ENCODE data around the gene RGS1.
A peak's percentile ranks its signal among the peaks of the same experiment; 100 is the strongest.

RGS1 gene

DNA sequence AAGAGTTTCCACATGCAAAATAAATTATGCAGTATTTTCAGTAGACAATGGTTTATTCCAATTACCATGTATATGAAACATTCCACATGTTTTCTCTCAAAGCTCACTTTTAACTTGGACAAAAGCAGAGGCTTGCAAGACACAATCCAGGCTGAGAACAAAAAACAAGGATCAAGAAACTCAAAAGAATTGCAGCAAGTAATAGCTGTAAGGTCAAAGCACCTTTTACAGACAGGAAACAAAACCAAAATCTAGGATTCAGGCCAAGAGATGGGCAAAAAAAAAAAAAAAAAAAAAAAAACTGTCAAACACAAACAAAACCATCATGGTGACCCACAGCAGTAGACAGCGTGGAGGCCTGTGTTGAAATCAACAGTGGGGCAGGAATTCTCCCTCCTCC lies 9.3 kb downstream of the RGS1 start:
- DNase-seq = no peak

DNA sequence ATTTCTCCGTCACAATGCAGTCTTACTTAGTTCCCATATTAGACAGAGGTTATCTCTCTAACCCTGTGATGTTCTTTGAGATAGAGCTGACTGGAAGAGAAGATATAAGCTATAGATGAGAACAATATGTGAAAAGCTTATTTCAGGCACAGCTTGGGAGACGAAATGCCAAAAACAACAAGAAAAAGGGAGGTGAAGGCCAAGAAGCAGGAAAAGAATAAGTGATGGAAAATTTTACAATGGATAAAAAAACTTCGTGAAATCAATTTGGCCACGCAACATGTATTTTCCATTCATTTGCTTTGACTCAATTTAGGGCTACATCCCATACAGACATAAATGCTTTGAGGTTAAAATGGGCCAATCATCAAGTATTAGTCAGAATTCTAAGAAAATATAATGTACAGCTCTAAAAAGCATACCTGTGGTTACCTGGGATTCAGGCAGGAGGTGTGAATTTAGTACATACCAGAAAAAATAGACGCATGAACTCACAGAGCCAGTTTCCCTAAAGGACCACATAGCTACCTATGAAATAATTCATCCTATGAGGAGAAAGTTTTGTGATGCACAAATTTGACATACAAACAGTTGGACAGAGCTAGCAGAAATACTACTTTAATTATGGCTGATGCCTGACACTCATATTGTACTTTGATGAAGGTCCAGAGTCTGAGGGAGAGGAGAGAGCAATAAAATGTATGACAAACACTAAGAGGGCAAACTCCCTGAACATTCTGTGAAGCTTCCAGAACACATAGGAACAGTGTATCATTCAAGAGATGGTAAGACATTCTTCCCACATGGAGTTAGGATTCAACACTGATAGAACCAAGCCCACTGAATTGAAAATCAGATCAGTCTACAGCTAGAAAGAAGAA lies 12.1 kb downstream of the RGS1 start:
- DNase-seq = no peak

DNA sequence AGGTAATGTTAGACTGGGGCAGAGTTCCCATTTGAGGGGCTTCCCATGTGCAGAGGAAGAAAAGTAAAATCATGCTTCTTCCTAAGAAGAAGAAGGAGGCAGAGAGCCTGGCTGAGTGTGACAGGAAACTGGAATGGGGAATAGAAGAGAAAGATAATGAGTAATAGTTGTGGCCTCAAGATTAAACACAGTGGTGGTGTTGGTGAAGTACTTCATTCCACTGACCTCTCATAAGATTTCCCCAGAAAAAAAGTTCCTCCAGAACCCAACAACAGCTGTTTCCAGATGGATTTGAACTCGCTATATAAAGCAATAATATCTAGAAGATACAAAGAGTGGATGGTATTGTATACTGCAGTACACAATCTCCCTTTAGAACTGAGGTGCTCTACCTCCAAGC lies 13.0 kb downstream of the RGS1 start:
- DNase-seq = peak; percentile 24

DNA sequence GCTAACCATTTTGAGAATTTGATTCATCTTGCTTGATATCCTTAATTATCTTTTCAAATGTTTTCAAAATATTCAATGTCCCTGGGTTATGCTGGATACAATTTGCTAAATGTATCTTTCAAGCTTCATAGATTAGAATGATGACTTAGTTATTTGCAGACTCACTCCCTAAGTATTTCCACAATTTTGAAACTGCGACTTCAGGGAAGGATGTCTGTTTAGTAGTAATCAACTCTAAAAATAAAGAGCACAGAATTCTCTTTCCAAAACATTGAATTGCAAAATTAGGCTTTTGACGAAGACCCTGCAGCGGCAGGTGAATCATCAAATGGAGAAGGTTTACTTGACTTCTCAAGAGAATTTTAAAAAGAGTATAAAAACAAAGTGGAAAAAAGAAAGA lies 14.2 kb downstream of the RGS1 start:
- peak; percentile 21 for DNase-seq

DNA sequence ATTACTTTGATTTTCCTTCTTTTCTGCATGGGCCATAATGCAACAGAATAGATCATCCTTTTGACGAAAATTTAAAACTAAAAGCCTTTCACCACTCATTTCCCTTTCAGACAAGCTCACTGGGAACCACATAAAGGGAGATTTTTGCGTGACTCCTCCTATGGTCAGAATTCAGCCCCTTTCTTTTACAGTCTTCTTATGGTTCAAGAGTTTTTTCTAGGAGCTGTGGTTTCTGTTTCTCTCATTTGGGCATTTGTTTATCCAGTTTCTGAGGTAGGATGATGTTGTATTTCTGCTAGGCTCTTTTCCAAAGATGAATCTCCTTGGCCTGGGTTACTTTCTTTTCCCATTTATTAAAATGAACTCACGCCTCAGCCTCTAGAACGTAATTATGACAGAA lies 16.9 kb downstream of the RGS1 start:
- DNase-seq = no peak

DNA sequence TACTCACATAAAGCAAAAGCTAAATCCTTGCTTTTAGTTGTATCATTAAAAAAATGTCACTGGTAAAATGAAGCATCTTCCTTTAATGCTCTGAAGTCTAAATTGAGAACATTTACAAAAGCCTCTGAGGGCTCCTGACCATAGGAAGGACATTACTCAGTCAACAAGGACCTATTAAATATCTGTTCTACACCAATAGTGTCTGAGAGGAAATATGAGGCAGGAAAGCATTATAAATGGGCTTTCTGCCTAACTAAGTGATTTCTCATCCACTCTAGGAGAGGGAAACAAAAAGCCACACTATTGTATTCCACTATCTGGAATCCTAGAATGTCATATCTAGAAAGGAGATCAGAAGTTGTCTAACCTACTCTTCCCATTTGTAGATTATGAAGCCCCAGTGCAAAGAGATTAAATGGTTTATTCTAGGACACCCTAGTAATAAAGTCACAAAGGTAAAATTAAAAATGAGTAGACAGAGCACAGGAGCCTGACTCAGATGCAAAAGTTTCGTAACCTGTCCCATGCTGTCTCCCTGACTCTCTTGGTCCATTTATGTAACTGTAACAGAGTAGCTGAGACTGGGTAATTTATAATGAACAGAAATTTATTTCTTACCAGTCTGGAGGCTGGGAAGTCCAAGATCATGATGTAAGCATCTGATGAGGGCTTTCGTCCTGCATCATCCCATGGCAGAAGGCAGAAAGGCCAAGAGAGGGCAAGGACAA lies 17.6 kb downstream of the RGS1 start:
- DNase-seq = peak; percentile 22

DNA sequence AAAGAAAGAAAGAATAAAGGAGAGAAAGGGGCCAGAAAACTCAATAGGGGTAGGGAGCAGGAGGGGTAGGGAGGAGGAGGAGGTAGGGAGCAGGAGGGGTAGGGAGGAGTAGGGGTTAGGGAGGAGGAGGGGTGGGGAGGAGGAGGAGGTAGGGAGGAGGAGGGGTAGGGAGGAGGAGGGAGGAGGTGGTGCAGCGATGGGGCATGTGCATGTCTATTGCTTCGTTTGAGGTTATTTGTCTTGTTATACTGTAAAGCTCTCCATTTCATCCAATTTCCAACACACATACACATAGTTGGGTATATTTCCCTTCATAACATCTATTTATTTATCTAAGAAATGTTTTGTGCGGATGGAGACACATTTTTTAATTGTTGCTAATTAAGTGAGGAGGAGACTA lies 19.7 kb downstream of the RGS1 start:
- no peak for DNase-seq

DNA sequence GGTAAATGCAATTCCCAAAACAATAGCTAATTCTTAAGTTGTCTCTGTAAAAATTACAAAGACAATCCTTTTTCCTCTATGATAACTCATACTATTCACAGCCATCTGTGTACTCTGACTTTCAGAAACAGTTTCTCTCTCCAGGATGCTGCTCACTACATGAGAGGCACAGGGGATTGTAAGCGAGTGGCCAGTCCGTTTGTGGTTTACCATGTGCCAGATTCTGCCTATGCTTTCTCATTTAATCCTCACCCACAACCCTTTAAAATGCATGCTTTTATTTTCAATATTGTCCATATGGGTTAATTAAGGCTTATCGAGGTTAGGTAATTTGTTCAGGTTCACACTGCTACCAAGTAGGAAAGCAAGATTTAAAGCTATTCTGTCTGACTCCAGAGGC lies 23.0 kb downstream of the RGS1 start:
- no peak for DNase-seq

DNA sequence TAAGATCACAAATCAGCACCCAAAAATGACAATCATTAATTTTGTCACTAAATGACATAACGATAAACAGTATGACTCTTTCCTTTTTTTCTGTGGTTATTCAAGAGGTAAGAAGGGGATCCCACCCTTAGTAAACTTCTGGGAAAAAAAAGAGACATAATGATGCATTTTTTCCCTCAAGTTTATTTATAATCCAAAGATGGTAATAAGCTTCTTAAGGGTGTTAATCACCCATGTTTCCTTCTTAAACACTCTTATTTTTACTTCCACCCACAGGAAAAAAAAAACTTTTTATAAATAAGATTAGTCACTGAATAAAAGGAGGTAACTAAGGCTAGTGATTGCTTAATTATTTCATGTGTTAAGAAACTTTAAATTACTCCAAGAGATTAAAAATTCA lies 24.7 kb downstream of the RGS1 start:
- no peak for DNase-seq

DNA sequence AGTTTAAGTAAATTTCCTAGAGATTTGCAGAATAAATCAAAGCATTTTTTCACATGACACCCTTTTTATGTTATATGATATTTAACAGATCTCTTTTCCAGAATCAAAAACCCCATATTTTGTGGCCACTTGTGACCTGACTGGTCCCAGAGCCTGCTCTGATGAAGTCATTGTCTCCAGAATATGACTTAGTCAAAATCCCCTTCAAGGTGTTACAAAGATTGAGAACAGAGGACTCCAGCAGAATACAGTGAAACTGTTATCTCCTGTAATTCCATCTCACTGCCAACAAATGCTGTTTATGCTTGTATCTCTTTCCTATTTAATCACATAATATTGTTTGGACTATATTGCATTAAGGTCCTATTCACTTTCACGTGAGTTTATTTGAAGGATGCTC lies 25.6 kb downstream of the RGS1 start:
- no peak for DNase-seq

DNA sequence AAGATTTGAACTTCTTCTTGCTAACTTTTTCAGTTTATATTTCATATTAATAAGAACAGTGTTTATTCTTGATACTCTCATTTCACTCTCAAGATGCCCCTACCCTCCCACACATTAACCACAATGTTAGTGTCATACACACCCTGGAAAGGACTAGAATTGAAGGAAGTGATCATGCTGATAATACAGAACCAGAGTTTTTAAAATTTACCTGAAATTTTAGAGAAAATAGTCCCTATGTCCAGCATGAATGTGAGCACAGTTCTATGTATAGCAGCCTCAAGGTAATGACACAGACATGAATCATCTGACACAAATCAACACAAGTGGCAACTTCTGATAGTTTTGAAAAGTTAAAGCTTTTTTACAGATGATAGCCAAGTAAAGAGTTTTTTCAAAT lies 26.0 kb downstream of the RGS1 start:
- peak; percentile 14 for DNase-seq

DNA sequence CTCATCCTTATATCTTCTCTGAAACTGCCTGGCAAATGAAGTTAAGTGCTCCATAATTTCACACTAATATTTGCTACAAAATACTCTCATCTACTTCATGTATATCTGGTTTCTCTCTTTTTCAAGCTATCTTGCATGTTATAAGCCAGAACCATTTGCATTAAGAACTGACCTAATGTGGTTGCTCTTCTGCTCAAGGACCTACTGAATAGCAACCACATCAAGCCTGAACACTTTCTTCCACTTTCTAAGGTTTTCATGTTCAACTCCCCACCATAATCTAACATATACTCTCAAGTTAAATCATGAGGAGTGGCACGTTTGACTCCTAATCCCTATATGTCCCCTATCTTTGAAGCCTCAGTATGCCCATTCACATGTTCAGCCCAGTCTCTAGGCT lies 27.2 kb downstream of the RGS1 start:
- no peak for DNase-seq

DNA sequence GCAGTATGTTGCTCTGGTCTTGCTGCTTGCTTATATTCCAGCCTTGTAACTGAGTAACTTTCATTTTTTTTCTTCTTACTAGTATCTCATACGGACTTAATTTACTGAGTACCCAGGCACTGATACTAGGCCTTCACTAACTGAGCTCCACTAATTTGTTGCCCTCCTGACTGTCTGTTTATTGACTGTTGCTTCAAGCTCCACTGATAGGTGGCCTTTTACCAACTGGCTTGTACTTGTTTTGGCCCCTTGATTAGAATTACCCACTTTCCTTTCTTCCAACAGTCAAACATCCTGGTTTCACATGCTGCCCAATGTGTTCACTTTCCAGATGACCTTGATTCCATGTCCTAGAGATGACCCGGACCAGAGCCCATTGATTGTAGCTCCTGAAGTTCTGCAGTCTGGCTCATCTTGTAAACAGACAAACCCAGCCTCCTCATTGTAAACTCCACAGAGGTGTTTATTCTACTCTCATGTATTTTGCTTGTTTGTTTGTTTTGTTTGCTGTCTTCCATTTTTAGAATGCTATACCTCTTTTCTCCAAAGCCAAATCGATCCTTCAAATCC lies 27.7 kb downstream of the RGS1 start:
- no peak for DNase-seq

DNA sequence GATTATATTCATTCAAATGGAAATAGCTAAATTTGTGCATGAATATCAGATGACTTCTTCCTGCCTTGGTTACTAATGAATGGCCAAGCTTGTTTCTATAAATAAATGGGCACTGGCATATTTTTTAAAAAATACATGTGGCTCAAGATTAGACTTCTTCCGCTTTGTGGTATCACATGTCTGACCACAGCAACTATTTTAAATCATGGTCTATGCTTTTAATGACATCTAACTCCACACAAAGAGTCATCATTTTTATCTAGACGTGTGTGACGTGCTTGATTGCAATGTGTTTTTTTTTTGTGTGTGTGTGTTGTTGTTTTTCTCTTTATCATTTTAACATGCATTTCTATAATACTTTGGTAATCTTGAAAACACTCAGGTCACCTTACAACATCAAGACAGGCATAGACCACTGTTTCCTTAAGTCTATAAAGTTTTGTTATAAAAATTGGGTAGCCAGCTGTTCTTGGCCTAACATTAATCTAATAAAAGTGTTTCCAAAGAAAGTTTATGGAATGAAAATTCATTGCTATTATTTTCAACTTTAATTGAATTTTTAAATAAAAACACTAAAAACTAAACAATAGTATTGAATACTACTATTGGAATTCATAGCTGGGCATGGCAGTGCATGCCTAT lies 29.5 kb downstream of the RGS1 start:
- DNase-seq = no peak

DNA sequence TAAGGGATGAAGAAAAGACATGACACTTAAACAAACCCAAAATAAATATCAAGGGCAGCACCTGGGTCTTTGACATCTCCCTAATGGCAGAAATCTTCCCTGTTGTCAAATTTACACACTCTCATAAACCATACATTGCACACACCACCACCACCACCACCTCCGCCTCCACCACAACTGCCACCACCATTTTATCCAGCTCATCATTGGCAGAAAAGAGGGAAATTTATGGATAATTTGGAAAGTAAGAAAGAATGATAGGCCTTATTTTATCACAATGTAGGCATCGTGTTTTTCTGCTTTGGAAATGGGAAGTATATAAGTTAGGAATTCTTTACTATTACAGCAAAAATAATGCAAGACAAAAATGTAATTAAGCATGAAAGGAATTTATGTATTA lies 33.1 kb downstream of the RGS1 start:
- no peak for DNase-seq

DNA sequence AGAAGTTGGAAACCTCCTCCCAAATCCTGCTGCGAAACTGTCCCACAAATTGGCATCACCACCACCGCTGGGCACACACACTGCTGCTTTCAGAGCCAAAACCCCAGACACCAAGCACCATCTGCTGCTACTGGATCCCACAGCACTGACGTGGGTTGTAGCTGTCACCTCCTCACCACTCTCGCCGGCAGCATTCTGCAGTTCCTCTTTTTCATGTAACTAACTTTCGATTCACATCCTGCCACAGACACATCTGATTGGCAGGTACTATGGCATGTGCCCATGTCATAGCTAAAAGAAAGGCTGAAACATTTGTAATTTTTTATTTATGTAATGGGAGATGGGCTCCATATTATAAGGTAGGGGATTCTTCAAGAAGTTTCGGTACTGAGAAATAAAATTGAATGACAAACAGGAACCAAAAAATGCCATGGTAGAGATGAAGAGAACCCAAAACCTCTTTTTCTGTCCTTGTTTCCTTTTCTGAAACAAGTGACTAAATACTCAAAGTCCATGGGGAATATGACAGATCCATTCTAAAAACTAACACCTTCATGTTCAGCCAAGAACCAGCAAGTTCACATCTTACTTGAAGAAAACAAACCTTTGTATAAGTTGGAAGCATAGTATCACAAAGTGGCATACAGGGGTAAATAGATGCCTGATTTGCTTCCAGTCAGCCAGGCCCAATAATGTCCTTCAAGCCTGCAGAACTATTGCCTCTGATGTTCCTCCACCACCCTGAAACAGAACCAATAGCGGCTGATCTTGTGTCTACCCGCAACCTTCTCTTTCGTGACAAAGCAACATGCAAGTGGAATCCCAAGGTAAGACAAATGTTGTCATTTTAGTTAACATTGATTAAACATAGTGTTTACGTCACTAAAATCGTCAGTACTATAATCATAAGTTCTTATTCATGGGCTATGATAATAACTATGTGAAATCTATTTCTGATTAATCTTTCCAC lies 33.8 kb downstream of the RGS1 start:
- no peak for DNase-seq

DNA sequence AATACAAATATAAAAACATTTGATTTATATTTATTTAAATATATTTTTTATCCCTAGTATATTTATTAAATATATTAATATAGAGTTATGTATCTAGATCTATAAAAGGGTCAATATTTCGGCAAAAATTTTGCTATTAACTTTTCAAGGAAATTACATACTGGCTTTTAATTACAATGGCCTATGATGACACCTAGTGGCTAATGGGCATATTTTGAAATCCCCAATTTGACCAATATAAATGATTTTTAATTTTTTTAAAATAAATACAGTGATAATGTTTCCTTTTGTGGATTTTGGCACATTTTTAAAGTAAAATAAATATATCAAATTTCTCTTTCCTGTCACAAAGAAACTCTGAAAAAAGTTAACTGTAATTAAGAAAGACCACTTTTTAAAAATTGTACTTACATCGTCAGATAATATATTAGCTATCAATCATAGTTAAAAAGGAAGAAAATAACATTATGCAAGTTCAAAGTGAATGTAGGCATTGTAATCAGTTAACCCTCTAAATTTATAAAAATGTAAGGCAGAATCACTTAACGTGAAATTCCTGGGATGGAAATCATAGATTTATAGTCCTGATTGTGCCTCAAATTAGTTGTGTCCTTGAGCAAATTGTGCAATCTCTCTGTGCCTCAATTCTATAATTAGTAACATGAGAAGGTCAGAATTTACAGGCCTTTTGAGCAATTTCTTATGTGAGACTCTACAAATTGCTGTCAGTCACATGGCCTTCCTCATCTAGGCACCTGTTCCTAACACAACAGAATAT lies 34.7 kb downstream of the RGS1 start:
- peak; percentile 13 for DNase-seq

DNA sequence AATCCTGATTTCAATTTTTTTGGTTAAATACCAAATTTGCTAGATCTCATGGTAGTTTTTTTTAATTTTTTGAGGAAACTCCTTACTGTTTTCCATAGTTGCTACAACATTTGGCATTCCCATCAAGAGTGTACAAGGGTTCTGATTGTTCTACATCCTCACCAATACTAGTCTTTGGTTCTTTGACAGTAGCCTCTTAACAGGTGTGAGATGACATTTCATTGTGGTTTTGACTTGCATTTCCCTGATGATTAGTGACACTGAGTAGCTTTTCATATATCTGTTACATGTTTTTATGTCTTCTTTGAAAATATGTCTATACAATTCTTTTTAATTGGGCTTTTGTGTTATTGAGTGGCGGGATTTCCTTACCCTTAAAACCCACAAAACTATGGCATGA lies 39.5 kb downstream of the RGS1 start:
- no peak for DNase-seq

DNA sequence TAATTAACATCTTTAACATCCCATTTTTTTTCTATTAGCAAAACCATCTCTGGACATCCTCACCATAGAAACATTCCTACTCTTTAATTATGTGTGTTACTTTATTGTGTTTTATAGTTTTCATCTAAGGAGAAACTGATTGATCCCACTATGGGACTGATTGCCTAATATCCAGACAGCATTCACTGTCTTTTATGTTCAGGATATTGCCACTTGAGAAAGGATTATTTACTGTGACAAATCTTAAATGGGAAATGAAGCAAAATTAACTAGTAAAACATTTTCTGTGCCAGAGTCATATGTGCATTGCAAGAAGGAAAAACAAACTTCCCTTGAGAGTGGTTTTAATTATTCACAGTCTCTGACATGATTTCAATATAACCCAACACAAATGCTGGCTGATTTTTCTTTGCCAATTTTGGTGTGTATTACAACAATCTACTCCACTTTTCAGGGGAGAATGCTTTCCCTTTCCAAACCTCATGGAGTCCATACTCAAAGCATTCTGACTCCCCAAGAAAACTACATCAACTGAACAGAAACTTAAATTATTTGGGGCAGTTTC lies 44.6 kb downstream of the RGS1 start:
- no peak for DNase-seq

DNA sequence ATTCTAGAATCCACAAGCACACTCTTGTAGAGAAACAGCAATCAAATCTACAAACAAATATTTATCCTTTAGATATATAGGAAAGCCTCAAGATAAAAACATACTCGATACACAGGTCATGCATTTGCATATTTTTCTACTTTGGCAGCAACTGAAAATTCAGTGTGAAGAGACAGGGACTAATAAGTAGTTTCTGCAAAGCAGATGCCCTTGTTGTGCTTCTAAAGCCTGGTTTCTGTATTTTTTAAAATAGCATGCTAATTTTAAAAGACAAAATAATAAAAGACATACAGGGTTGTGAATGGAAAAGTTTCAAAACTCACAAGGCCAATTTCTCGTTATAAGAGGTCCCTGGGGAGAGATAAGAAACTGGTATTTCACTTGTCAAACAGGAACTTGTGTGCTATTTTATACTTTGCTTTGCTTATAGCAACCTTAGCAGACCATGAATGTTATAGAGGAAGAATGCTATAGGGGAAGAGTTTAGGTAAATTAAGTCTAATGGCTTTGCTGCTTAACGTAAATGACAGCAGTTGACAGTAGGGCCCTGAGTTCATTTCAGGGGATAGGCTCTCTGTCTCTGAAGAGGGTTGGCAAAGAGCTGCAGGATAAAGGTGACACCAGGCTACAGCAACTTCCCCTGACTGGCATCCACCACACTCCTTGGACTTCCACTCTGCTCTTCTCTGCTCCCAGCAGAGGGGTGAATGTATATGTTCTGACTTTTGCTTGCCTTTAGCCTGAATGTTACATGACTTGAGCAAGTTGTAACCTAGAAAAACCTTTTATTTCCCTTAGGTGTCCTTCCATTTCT lies 51.0 kb downstream of the RGS1 start:
- no peak for DNase-seq
